ENCODE measurements around the gene ELANE.

ELANE gene

DNA sequence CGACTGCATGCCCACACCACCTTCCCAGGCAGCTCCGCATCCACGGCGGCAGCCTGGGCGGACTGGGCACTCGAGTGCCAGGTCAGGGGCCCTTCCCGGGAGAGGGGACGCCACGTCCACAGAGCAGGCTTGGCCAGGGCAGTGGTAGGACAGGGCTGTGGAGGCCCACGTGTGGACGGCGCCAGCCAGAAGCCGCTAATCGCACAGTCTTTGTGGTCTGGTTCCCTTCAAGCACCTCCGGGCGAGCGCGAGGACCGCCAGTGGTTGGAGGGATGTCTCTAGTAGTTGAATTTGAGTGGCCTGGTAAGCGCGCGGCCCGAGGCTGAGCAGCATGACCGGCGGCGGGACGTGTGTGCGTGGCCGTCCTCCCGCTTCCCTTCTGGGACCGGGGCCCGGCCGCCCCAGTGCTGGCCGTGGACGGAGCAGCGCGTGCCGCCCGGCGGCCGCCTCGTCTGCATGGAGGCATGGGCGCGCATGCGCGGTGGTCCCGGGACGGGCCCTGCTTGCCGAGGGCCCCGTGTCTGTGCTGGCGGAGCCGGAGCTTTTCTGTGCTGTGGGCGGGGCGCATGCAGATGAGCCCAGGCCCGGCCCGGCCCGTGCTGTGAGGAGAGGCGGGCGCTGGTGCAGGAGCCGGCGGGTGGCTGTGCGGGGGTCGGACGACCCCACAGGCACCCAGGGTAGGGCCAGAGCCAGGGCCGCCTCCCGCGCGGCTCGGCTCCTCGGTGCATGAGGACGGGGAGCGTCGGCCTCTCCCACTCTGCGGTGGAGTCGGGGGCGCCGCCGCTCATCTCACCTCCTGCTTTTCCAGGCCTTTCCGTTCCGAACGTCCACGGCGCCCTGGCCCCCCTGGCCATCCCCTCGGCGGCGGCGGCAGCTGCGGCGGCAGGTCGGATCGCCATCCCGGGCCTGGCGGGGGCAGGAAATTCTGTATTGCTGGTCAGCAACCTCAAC is 46.2 kb upstream of the ELANE start:
- no peak for TF ChIP-seq EZH2 (IDR thresholded peaks at IDR 0.05; ENCODE audit: borderline replicate concordance, low read depth, low read length, severe bottlenecking)
- TF ChIP-seq, protein P1, sequence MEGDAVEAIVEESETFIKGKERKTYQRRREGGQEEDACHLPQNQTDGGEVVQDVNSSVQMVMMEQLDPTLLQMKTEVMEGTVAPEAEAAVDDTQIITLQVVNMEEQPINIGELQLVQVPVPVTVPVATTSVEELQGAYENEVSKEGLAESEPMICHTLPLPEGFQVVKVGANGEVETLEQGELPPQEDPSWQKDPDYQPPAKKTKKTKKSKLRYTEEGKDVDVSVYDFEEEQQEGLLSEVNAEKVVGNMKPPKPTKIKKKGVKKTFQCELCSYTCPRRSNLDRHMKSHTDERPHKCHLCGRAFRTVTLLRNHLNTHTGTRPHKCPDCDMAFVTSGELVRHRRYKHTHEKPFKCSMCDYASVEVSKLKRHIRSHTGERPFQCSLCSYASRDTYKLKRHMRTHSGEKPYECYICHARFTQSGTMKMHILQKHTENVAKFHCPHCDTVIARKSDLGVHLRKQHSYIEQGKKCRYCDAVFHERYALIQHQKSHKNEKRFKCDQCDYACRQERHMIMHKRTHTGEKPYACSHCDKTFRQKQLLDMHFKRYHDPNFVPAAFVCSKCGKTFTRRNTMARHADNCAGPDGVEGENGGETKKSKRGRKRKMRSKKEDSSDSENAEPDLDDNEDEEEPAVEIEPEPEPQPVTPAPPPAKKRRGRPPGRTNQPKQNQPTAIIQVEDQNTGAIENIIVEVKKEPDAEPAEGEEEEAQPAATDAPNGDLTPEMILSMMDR (IDR thresholded peaks at IDR 0.05; ENCODE audit: borderline replicate concordance, extremely low read depth, low read length, poor library complexity, severe bottlenecking) = no peak
- H2AFZ ChIP-seq (ENCODE audit: low read depth, low read length) = no peak overlapping the region
- H3K27me3 ChIP-seq (ENCODE audit: insufficient read depth, low read length, poor library complexity) = no peaks in the 10 kb centered on the region
- H3K9me3 ChIP-seq (ENCODE audit: insufficient read depth, low read length, severe bottlenecking) = no peaks in the 10 kb centered on the region
- ATAC-seq (ENCODE audit: insufficient read depth, low read depth) = no peak
- H4K20me1 ChIP-seq (ENCODE audit: insufficient read depth, low read length) = peaks cover 97% of the 10 kb centered on the region
- H3K79me2 ChIP-seq (ENCODE audit: insufficient read depth, low read length) = peaks cover 90% of the 10 kb centered on the region
- no peak overlapping the region for H3K27ac ChIP-seq (ENCODE audit: low read length)
- DNase-seq = no peak
- peaks cover 99% of the 10 kb centered on the region for H3K36me3 ChIP-seq (ENCODE audit: insufficient read depth, low read length)
- no peak overlapping the region for H3K4me2 ChIP-seq (ENCODE audit: insufficient read depth, low read length)
- H3K9ac ChIP-seq (ENCODE audit: low read depth, low read length) = no peak overlapping the region
- H3K4me1 ChIP-seq (ENCODE audit: insufficient read depth, low read length) = peaks cover 16% of the 10 kb centered on the region
- no peak overlapping the region for H3K4me3 ChIP-seq (ENCODE audit: low read depth in 1 of 2, low read length in 2 of 2)

DNA sequence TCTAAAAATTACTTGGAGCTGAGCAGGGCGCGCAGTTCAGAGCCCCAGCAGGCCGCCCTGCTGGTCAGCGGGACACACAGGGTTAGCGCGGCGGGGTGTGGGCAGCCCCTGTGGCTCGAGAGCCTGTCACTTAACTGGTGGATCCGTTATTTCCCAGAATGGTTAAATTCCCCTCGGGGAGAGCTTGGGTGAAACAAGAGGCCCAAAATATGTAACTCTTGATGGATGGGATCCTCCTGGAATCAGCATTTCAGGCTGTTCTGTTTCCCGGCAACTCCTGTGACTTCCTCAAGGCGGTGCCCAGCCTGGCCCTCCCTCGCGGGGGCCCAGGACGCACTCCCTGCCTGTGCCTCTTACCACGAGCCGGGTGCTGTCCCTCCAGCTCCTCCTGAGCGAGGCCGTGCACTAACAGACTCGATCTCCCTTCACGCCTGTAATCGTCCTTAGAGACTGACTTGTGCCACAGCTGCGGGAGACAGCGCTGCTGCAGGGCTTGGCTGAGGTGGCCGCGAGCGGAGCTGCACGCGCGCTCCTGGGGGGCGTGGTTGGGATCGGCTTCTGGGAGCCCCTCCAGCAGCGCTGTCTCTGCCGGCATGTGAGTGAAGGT is 45.2 kb upstream of the ELANE start:
- Histone ChIP-seq H3K4me3 (ENCODE audit: low read depth in 1 of 2, low read length in 2 of 2) (no peak overlapping the region), H3K9me3 (ENCODE audit: insufficient read depth, low read length, severe bottlenecking) (no peaks in the 10 kb centered on the region), H3K79me2 (ENCODE audit: insufficient read depth, low read length) (peaks cover 79% of the 10 kb centered on the region), H3K36me3 (ENCODE audit: insufficient read depth, low read length) (peaks cover 99% of the 10 kb centered on the region), H4K20me1 (ENCODE audit: insufficient read depth, low read length) (peaks cover 96% of the 10 kb centered on the region), H3K9ac (ENCODE audit: low read depth, low read length) (no peak overlapping the region), H3K4me1 (ENCODE audit: insufficient read depth, low read length) (peaks cover 5% of the 10 kb centered on the region), H2AFZ (ENCODE audit: low read depth, low read length) (no peak overlapping the region), H3K27ac (ENCODE audit: low read length) (no peak overlapping the region), H3K4me2 (ENCODE audit: insufficient read depth, low read length) (no peak overlapping the region), H3K27me3 (ENCODE audit: insufficient read depth, low read length, poor library complexity) (no peaks in the 10 kb centered on the region)
- no peak; the same call in 2 of the 3 replicates for ATAC-seq (ENCODE audit: insufficient read depth, low read depth)
- no peak for DNase-seq
- TF ChIP-seq, protein P1 (IDR thresholded peaks at IDR 0.05; ENCODE audit: borderline replicate concordance, extremely low read depth, low read length, poor library complexity, severe bottlenecking) = no peak
- no peak for TF ChIP-seq EZH2 (IDR thresholded peaks at IDR 0.05; ENCODE audit: borderline replicate concordance, low read depth, low read length, severe bottlenecking)

DNA sequence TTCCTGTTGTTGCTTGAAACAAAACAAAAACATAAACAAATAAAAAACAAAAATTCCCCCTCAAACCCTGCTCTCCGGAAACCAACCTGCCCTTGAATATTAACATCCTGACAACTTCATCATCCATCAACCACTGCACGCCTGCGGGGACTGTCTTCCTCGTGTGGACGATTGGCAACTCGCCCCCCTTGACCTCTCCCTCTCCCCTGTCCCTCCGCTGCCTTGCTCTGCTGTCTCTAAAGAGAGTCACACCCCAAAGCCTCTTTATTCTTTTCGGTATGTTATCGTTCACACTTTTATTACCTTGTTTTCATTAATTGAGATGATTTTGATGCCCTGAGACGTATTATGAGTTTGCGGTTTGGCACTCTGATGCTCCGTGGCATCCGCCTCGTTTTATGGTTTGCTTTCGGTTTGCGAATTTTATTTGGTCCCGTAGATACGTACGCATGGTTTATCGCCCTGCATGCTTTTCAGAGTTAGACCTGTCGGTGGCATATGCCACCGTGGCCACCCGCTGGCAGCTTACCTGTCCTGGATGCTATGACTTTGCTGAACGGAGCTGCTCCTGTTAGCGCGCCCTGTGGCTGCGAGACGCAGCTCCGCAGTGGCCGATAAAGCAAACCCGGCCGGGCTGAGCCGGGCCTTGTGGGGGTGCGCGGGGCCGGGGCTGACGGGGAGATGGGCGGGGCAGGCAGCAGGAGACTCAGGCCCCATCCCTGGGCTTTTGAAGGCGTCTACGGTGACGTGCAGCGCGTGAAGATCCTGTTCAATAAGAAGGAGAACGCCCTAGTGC is 44.3 kb upstream of the ELANE start:
- Histone ChIP-seq H3K27ac (ENCODE audit: low read length) (no peak overlapping the region), H4K20me1 (ENCODE audit: insufficient read depth, low read length) (peaks cover 90% of the 10 kb centered on the region), H3K4me3 (ENCODE audit: low read depth in 1 of 2, low read length in 2 of 2) (no peak overlapping the region), H3K27me3 (ENCODE audit: insufficient read depth, low read length, poor library complexity) (no peaks in the 10 kb centered on the region), H3K36me3 (ENCODE audit: insufficient read depth, low read length) (peaks cover 93% of the 10 kb centered on the region), H3K9me3 (ENCODE audit: insufficient read depth, low read length, severe bottlenecking) (no peaks in the 10 kb centered on the region), H2AFZ (ENCODE audit: low read depth, low read length) (no peak overlapping the region), H3K4me1 (ENCODE audit: insufficient read depth, low read length) (no peaks in the 10 kb centered on the region), H3K9ac (ENCODE audit: low read depth, low read length) (no peak overlapping the region), H3K4me2 (ENCODE audit: insufficient read depth, low read length) (no peak overlapping the region), H3K79me2 (ENCODE audit: insufficient read depth, low read length) (peaks cover 70% of the 10 kb centered on the region)
- DNase-seq (no peak), ATAC-seq (ENCODE audit: insufficient read depth, low read depth) (no peak)
- TF ChIP-seq EZH2 (IDR thresholded peaks at IDR 0.05; ENCODE audit: borderline replicate concordance, low read depth, low read length, severe bottlenecking) = no peak
- TF ChIP-seq, protein P1 (IDR thresholded peaks at IDR 0.05; ENCODE audit: borderline replicate concordance, extremely low read depth, low read length, poor library complexity, severe bottlenecking) = no peak
